Measurements from ENCODE around the gene TOR1A.

The TOR1A gene

DNA sequence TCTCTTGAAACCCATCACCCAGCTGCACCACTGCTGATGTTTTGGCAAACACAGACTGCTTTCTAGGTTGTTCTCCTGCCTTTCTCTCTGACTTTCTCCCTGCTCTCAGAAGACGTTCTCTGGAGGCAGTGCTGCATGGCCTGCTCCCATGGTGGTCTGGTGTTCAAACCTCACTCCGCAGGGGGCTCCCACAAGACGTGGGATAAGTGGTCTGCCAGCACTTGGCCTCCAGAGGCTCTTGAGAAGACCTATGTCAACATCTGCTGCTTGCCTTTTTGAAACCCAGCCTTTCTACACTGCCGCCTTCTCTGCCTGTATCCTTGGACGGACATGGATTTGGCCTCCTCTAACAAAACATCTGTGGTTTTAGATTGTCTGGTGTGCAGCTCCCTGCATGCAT lies 27.9 kb upstream of the TOR1A start:
- DNase-seq = no peak

DNA sequence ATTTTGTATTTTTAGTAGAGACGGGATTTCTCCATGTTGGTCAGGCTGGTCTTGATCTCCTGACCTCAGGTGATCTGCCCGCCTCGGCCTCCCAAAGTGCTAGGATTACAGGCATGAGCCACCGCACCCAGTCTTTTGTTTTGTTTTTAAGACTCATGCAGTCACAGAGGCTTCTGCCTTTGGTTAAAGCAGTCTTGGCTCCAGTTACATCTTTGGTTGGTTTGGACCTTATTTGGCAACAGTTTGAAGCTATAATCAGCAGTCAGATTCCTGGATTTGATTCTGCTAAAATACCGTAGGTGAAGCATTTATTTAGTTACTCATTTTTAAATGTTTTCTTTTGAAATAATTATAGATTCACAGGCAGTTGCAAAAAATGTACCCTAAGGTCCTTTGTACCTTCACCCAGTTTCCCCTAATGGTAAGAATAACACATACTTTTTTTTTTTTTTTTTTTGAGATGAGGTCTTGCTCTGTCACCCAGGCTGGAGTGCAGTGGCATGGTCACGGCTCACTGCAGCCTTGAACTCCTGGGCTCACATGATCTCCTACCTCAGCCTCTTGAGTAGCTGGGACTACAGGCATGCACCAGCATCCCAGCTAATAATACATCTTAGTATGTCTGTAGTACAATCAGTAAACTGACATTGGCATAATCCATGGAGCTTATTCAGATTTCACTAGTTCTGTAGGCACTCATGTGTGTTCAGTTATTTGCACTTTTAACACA lies 27.1 kb upstream of the TOR1A start:
- DNase-seq = no peak

DNA sequence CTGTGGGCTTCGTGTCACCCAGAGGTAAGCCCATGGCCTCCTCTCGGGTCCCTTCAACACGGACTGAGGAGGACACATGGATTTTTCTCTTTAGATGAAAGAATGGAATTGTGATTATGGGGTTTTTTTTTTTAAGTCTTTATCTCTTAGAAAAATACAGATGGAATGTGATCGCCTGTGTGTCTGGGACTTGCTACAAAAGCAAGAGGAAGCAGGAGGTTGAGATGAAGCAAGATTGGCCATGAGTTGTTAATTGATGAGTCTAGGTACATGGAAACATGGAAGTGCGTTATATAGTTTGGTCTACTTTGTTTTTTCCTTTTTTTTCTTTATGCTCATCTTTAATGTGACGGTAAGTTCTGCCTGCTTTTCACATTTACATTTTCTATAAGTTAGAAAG lies 26.0 kb upstream of the TOR1A start:
- no peak for DNase-seq

DNA sequence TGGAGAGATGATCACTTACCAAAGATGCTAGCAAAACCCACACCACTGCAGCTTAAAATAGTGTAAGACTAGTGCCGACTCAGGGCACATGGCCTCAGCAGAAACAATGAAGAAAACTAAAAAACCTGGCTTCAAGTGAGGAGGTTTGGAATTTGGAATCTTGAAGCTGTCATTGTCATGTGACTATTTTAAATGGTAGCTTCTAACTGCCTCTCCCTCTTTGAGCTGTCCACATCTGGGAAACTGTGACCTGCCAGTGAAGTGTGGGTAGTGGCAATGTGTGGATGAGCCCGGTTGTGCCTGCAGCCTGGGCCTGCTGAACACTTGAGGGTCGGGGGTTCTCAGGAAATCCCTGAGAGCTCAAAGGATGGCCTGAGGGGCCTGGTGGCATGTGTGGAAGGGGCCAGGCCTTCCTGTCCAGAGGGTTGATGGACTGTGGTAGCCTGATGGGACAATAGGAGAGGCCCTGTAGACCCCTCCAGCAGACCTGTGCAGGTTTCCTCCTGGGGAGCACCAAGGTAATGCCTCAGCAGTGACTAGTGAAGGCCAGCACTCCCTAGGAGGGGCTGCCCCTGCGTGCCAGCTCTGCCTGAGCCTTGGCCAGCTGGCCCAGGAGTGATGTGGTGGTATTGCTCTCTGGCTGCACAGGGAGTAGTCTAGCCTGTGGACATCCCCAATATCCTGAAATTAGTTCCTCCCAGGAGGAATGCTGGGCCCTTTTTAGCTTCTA lies 24.9 kb upstream of the TOR1A start:
- DNase-seq = no peak

DNA sequence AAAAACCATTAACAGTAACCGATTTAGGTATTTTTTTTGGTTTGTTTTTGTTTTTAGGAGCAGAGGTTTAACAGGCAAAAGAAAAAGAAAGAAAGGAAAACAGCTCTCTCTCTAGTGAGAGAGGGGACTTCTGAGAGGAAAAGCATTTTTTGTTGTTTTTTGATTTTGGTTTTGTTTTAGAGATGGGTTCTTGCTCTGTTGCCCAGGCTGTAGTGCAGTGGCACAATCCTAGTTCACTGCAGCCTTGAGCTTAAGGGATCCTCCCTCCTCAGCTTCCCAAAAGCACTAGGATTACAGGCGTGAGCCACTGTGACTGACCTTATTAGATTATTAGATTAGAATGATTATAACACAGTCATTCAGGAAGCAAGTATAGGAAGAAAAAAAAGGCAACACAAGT lies 21.4 kb upstream of the TOR1A start:
- no peak for DNase-seq

DNA sequence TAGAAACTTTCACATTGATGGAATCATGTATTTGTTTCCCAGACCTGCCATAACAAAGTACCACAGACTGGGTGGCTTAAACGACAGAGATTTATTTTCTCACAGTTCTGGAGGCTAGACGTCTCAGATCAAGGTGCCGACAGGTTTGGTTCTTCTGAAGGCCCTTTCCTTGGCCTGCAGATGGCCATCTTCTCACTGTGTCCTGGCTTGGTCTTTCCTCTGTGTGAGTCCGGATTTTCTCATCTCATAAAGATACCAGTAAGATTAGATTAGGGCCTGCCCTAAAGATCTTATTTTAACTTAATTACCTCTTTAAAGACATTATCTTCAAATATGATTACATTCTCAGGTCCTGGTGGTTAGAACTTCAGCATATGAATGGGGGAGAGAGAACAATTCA lies 17.1 kb upstream of the TOR1A start:
- DNase-seq = no peak

DNA sequence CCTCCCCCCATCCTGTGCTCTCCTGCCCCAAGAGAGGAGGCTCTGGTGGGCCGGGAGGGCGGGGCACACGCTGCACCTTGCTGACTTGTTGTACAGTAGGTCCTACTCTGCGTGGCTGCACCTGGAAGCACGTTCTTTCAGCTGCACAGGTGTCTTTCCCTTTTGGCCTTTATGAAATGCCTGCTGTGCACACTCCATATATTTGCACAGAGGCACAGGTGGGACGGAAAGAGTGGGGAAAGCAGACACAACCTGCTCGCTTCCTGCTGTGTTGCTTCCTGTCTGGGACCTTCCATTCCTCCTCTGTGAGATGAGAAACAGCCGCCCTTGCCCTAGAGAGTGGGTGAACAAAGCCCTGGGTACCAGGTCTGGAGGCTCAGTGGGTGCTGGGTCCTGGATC lies 16.1 kb upstream of the TOR1A start:
- DNase-seq = peak; percentile 95

DNA sequence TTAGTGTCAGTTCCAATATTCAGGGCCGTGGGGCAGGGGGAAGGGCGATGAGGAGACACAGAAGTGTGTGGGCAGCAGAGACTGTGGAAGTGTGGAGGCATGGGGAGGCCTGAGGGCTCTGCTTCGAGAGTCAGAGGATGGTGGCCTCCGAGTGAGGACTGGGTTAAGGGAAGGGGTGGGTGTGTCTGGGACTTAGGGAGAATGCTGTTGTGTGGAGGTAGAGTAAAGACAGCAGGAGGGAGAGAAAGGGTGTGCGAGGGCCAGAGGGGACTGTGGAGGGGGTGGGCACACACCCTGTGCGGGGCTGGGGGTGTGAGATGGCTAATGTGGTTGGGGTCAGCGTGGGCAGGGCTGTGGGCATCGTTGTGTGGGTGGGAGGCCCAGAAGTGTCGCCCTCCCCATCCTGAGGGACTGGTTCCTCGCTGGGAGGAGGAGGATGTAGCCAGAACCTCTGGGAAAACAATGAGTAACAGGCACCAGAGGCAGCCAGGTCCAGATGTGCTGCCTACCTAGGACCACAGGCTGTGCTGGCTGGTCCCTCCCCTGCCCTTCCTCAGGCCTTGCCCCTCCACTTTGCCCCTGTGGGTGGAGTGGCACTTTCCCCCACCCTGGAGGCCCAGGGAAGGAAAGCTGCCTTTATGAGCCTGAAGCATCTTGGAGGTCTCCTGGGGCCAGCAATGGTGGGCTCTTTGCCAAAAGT lies 15.5 kb upstream of the TOR1A start:
- no peak for DNase-seq

DNA sequence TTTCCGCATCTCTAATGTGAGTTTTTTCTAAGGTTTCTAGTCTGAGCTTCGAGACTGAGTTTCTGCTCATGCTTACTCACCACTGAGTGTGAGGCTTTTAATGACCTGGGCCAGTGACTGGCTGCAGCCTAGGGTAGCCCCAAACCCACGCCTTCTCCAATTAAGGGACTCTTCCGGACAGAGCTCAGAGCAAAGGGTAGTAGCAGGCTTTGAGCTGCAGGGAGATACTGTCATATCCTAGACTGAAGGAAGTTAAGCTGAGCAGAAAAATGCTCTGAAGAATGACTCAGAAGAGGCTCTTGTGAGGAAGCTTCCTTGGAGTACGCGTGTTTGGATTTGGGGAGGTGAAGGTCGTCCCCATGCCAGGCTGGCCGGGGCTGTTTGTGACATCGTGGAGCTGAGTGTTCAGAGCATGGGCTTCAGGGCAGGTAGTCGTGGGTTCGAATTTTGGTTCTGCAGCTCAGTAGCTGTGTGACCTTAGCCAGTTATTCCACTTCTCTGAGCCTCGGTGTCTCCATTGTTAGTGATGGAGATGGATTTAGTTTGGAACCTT lies 14.8 kb upstream of the TOR1A start:
- no peak for DNase-seq

DNA sequence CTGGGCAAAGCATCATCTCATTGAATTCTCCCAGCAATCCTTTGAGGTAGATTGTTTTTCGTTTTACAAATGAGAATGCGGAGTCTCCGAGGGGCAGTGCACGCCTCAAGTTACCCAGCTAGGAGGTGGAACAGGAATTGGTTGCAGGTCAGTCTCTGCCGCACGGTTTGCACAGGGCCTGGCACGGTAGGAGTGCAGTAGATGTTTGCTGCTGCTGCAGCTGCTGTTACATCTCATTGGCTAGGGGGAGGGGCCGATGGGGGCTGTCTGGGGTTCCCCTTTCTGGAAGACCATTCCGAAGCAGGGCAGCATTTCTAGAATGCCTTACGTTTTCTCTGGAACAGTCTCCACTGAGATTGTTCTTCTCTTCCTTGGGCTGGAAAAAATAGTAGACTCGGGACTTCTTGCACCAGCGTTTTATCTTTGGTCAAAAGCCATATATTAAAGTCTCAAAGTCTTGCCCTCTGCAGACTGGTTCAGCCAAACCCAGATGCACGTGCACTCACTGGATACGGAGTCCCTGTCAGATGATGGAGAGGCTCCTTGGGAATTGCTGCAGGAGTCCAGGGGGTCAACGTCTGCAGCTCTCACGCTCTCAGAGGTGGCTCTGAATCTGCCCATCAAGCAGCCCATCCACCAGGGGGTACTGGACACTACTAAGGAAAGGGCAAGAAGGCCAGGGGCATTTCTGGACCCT lies 12.5 kb upstream of the TOR1A start:
- no peak for DNase-seq

DNA sequence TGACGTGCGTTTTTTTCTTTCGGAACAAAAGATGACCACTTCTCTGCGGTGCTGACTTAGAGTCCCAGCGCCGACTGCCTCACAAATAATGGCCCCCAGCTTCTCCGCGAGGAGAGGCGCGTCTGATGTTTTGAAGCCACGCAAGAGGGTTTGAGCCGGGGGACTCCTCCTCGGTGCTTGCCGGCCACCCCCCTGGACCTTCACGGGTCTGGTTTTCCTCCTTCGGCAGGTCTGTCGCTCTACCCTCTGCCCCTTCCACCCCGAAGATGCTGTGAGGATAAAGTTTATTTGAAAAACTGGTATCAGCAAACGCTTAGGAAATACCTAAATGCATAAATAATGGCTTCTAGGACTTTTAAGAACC lies 11.9 kb upstream of the TOR1A start:
- DNase-seq = peak; percentile 44

DNA sequence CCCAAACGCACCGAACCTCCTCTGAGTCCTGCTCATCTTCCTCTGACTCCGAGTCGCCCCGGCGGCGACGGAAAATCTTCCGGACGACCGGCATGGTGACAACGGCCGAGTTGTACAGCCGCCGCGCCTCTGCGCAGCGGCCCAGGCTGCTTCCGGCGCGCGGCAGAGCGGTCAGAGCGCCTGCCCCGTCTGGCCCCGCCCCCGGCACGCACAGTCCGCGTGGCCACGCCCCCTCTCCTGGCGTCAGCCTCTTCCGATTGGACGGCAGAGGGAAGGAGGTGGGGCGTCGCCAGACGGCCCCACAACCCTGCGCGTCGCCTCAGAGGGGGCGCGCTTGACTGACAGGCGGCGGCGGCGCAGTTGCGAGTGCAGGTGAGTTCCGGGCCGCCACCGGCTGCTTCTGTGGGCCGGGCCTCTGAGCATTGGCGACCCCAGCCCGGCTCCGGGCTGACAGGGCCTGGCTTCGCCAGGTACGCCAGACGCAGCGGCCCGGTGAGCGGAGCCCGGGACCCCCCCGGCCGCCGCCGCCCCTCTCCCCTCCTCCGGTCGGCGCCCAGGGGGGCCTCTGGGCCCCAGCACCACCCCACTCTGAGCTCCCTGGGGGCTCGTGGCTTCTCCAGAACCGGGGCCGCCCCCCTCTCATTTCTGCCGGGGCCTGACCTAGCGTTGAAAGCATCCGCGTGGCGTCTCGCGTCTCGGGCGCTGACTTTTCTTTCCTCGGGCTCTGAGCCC lies 11.4 kb upstream of the TOR1A start, which contains the start of the genes C9orf78 and USP20:
TSS of gene C9orf78 (minus strand) at position 148 of the 732 bp plus-strand sequence. CDS start at position 94, 54 bp downstream.
TSS of gene USP20 (plus strand) at position 331 of the 732 bp plus-strand sequence. CDS start 17,098 bp downstream, outside the sequence.
- DNase-seq = peak; percentile 95

DNA sequence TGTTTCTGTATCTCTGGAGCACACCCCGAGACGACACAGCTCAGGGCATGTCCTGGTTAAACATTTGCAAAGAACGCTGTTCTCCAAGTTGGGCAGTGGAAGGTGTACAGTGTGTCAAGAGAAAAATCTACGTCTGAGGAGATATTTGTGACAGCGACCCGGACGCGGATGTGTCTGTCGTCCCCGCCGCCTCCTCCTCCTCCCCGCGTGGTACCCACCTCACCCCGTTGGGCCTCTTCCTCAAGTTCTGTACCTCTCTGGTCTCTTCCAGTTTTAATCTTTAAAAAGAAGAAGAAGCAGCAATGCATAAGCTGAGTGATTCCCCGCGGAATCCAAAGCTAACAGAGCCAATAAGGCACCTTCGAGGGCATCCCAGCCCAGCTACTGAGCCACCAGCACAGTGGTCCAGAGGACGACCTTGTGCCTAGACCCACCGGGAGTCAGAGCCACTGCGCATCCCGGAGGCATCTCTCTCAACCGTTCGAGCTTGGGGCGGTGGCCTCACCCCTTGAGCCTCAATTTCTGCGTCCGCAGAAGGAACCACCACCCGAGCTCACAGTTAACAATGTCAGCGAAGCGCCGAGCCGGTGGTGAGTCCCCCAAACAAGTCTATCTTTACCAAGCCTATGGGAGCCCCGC lies 10.7 kb upstream of the TOR1A start:
- peak; percentile 21 for DNase-seq

DNA sequence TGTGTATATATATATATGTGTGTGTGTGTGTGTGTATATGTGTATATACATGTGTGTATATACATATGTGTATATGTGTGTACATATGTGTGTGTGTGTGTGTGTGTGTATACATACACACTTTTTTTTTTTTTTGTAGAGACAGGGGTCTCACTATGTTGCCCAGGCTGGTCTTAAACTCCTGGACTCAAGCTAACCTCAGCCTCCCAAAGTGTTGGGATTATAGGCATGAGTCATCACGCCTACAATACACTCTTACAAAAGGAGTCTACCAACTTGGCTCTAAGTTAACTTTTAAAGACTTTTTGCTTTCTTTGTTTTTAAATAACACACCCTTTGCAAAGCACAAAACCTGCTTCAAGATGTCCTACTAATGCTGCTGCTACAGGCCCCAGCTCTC lies 9.0 kb upstream of the TOR1A start:
- DNase-seq = no peak

DNA sequence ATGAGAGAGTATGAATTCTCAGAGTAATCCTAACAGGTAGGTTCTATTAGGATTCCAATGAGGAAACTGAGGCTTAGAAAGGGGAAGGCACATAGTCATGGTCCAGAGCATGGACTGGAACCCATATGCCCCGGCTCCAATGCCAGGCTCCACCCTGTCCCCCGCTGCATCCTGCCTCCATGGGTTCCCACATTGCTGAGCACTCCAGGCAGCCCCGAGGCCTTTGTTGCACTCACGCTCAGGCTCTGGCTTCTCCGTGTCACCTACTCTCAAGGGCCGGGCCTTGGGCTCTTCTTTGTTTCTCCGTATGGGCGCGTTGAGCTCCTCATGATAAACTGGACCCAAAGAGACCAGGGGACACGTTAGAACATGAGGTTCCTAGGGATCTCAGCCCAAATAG lies 5.0 kb upstream of the TOR1A start:
- DNase-seq = no peak

DNA sequence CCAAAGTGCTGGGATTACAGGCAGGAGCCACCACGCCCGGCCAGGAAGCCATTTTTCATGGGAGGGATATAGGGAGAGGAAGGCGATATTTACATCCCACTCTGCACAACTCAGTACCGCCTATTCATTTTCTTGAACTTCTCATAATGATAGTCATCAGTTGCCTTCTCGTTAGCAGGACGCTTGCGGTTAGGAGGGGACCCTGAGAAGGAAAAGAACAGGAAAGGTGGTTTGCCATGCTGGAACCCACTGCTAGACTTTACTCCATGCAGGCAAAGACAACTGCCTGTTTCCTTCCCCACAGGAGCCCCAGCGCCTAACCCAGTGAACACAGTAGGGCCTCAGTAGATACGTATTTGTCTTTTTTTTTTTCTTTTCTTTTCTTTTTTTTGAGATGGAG lies 4.1 kb upstream of the TOR1A start:
- no peak for DNase-seq

DNA sequence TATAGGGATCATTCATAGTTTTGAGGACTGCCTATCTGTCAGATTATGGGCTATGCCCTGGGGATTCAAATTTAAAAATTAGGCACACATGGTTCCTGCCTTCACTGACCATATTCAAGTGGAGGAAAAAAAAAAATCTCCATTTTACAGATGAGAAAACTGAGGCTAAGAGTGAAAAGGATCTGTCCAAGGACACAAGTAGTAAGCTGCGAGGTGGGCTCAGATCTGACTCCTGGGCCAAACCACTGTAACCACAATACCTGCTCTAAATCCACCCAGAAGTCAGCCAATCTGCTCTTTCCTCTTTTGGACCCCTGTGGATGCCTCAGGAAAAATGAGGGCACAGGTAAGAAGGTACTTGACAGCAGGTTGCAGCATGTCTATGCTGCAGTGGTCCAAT lies 2.8 kb upstream of the TOR1A start:
- no peak for DNase-seq

DNA sequence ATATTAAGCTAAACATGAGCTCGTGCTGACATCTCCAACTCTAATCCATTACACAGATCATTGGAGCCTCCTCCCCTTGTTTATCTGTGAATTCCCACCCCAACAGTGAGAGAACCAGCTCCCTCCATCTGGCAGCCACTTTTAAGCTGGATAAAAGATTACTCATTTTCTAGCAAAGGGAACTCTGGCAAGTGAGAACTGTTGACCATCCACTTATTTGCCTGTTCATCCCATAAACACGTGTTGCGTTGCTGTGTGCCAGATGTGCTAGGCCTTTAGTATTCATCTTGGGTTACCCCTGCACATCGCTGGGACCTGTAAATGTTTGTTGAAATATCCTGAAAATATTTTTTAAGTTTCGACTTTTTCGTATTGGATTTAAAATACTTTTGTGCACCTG lies 2.4 kb upstream of the TOR1A start:
- DNase-seq = no peak

DNA sequence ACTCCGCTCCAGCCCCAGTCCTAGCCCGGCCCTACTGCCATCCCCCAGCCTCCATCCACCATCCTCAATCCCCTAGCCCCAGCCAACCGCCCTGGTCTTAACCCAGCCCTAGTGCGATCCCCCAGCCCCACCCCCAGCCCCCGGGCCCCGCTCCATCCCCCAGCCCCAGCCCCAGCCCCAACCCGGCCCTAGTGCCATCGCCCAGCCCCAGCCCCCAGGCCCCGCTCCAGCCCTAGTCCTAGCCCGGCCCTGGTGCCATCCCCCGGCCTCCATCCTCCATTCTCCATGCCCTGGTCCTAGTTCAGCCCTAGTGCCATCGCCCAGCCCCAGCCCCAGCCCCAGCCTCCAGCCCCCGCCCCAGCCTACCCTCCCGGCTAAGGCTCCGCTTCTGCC lies 398 bp downstream of the TOR1A start:
- DNase-seq = no peak

DNA sequence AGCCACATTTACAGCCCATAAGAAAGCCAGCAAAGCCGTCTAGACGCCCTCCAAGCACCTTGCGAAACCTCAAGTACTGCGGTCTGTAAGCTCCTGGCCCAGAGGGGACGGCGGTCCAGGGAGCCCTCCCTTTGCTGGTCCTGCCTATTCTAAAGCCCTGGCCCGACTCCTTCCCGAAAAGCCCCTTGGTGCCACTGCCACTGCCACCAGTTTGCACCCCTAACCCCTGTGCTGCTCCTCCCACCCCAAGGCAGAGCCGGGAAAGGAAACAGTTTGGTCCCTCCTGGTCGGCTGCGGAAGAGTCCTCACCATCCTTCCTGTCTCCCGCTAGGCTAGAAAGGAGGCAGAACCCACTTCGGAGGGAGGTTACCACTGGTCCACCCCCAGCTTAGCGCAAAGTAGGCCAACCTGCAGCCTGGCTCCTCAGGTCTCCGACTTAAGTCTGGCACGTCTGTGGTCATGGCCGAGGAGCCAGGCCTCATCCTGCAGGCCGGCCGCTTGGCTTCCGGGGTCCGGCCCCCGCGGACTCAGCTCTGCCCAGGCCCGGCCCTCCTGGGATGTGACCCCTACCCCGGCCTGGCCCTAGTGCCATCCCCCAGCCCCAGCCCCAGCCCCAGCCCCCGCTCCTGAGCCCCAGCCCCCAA lies 916 bp downstream of the TOR1A start:
- no peak for DNase-seq

Data from NCI-H146 (cell line).